HL-60/S4 (cell line): ENCODE data around the gene SSH2.

ENCODE experiments used
- in situ Hi-C: fragments of 300-500 bp; cut with MboI; formaldehyde crosslinking; loops from 2 replicates; pipeline ENCODE4 v1.14.3; 2022; ENCODE audit warnings: low sequenced_read_pairs

SSH2 gene

GRCh38 chr17:29839656-29840055 lies 90.4 kb downstream of the SSH2 start:
- in situ Hi-C loops = no loop called here

GRCh38 chr17:29838961-29839360 lies 91.1 kb downstream of the SSH2 start:
- in situ Hi-C loops = no loop called here

GRCh38 chr17:29837531-29837930 lies 92.5 kb downstream of the SSH2 start:
- in situ Hi-C loops = no loop called here

DNA sequence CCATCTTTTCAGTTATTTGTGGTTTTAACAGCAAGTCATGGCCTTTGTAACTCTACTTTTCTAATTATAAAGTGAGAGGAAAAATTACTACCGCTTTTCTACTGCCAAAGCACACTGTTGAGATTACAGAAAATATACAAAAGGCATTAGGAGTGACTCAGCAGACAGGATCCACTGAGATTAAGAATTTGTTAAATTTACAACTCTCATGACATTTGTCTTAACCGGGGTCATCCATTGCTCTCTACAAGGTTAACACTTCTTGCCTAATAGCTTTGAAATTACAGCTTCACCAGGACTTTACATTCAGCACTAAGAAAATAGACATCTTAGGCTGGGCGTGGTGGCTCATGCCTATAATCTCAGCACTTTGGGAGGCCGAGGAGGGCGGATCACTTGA lies 93.4 kb downstream of the SSH2 start:
- in situ Hi-C loops = no loop called here

GRCh38 chr17:29835435-29836351 lies 94.3 kb downstream of the SSH2 start:
- in situ Hi-C loops = no loop called here

DNA sequence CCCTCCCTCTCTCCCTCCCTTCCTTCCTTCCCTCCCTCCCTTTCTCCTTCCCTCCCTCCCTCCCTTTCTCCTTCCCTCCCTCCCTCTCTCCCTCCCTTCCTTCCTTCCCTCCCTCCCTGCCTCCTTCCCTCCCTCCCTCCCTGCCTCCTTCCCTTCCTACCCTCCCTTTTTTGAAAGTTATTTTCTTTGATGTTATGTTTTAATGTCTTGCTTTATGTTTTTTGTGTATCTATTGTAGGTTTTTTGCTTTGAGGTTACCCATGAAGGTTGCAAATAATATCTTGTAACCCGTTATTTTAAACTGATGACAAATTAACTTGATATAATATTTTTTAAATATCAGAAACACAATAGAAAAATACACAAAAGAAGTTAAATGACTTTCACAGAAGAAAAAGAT lies 96.2 kb downstream of the SSH2 start:
- in situ Hi-C loops = no loop called here

DNA sequence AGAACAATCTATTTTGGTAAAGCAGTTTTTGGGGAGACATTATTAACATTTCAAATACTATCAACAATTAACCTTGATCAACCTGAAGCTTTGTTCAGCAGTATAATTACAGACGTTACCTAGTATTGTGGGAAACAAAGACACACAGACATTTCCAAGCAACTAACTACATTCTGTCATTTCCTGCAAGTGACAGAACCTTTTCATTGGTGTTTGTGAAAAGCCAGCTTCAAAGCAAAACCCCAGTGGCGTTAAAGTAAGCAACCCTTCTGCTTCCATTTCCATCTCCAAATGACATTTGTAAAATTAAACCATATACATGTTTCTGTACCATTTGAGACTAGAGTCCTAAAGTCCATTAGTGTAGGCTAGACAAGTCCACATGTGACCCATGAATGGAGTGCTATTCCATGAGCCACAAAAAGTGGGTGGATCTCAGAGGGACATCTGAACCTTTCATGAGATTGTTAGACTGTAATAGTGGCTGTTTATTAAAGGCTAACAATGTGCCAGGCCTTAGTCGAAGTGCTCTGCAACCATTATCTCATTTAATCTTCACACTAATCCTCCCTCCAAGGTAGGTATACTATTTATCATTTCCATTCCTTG lies 101.2 kb downstream of the SSH2 start:
- in situ Hi-C loops = no loop called here

- in situ Hi-C loops = no loop called here
Measured at GRCh38 chr17:29827179-29827578, 102.8 kb downstream of the SSH2 start.

DNA sequence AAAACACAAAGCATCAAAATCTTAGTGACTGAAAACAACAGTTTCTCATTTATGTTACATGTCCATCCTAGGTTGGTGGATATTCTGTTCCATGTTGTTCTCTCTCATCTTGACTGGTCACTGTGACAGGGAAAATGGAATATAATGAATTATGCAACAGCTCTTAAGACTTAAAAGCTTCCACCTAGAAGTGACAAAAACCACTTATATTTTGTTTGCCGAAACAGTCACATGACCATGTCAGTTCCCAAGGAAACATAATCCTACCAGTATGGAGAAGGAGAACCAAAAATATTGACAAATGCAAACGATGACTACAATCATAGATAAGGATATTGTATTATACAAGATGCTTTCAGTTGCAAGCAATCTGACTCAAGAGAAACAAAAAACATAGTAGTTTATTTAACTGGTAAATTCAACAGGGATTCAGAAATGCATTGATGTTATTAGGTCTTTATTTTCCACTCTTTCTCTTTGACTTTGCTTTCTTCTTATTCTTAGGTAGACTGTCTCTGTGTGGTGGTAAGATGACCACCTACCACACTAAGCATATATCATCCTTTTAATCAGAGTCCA lies 103.8 kb downstream of the SSH2 start:
- in situ Hi-C loops = no loop called here

DNA sequence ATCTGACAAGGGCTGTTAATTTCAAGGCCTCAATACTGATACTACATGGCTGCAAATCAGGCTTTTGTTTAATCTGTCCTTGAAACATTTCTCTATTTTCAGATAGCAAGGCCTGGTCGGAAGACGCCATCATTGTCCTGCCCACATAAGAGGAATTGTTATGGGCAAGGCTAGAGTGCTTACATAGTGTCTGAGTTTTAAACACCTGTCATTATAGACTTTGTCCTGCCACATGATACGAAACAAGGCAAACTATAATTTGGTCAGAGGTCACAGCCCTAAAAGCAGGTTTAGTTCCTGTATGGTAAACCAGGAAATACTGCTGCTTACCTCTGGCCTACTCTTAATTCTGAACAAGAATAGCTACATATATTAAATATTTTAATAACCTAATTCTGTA lies 104.4 kb downstream of the SSH2 start:
- in situ Hi-C loops = no loop called here

DNA sequence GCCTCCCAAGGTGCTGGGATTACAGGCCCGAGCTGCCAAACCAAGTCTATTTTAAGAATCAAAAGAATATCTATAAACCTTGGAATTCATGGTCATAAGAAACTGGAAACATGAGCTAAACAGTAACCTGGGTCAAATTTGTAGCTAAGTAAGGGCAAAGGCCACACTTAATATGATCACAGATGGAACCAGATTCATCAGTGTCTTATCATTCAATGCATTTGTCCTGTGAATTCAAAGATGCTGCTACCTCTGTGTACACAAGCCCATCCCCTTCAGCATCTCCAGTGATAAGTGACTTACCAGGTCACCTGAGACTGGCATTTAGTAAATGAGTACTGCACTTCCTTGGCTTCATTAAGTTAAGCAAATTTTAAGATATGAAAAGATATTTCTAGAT lies 108.1 kb downstream of the SSH2 start:
- in situ Hi-C loops = loop anchor here (25.0 kb wide), 1 partner anchor 265 kb away; no protein-coding TSS in a partner anchor

DNA sequence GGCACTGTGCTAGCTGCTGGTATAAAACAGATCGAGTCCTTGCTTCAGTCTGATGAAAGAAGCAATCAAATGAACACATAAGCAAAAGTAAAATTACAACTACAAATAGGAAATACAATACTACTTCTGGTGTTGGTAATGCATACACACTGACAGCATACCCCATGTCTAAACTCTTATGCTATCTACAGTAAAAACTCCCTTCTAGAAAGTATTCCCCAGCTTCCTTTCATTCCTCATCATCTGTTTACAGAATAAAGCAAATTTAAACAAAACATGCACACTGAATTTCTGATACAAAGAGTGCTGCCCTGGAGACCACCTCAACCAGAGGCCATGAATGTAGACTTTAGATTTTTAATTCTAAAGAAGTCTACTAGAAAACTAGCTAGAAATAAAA lies 109.6 kb downstream of the SSH2 start:
- in situ Hi-C loops = loop anchor here (25.0 kb wide), 1 partner anchor 267 kb away; no protein-coding TSS in a partner anchor

DNA sequence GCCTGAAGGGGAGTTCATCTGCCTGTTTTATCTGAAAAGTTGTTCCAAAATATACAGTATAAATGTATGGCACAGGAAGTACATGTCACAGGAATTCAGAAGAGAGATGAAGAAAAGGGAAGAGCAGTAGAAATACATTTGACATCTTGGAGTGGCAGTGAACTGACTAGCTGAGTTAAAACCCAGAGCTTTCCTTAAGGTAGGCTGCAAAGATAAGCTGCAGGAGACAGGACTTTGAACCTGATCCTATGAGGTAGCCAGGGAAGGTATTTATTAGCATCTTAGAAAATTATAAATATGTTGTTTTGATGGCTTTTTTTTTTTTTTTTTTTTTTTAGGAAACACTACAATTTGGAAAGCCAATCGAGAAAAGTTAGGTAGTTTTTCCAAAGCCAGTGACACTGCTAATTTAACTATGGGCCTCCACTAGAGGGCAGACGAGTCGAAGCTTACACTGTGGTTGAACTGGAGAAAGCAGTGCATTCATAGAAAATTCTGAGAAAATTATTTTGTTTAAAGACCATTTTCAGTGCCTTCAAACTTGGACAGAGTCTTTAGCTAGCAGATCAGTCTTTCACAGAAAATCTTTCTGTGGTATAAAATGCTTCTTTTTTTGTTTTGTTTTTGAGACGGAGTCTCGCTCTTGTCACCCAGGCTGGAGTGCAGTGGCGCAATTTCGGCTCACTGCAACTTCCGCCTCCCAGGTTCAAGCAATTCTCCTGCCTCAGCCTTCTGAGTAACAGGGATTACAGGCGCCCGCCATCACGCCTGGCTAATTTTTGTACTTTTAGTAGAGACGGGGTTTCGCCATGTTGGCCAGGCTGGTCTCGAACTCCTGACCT lies 122.3 kb downstream of the SSH2 start:
- in situ Hi-C loops = loop anchor here (5.0 to 25.0 kb wide), 2 partner anchors 125 to 280 kb away; partner anchors contain the start of gene SSH2

DNA sequence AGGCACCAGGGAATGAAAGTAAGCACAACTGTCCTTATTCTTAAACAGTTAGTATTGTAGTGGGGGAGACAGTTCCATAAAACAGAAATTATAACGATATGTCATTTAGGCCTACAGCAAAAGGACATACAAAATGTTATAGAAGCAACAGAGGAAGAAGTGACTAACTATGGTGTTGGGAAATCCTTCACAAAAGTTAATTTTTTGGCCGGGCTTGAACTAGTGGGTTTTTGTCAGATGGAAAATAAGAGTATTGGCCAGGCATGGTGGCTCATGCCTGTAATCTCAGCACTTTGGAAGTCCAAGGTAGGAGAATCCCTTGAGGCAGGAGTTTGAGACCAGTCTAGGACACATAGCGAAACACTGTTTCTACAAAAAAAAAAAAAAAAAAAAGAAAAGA lies 127.8 kb downstream of the SSH2 start:
- in situ Hi-C loops = loop anchor here (25.0 kb wide), 1 partner anchor 285 kb away; no protein-coding TSS in a partner anchor

- in situ Hi-C loops = loop anchor here (25.0 kb wide), 1 partner anchor 287 kb away; no protein-coding TSS in a partner anchor
Measured at GRCh38 chr17:29800457-29800856, 129.6 kb downstream of the SSH2 start.

DNA sequence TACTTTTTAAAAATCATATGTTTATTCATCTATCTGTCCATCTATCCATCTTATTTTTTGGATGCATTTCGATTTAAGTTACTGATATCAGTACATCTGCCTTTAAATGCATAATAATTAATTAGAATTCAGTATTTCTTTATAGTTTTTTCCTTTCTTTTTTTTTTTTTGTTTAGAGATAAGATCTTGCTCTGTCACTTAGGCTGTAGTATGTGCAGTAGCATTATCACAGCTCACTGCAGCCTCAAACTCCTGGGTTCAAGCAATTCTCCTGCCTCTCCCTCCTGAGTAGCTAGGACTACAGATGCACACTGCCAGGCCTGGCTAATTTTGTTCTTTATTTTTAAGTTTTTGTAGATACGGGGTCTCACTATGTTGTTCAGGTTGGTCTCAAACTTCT lies 133.4 kb downstream of the SSH2 start:
- in situ Hi-C loops = no loop called here

DNA sequence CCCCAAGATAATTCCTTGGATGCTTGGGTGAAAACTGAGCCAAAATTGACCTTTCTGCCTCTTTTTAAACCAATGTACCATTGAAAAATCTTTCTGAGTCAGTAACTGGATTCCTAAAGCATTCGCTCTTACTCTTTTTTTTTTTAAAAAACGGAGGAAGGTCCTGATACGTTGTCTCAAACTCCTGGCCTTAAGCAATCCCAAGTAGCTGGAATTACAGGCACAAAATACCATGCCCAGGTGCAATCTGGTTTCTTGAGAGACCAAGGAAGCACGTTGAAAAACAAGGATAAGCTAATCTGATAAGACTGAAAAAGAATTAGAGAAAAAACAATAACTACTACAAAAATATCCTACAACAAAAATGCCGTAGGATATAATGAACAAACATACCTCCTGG lies 136.5 kb downstream of the SSH2 start:
- in situ Hi-C loops = no loop called here

- in situ Hi-C loops = no loop called here
Measured at GRCh38 chr17:29791336-29792080, 138.5 kb downstream of the SSH2 start.

DNA sequence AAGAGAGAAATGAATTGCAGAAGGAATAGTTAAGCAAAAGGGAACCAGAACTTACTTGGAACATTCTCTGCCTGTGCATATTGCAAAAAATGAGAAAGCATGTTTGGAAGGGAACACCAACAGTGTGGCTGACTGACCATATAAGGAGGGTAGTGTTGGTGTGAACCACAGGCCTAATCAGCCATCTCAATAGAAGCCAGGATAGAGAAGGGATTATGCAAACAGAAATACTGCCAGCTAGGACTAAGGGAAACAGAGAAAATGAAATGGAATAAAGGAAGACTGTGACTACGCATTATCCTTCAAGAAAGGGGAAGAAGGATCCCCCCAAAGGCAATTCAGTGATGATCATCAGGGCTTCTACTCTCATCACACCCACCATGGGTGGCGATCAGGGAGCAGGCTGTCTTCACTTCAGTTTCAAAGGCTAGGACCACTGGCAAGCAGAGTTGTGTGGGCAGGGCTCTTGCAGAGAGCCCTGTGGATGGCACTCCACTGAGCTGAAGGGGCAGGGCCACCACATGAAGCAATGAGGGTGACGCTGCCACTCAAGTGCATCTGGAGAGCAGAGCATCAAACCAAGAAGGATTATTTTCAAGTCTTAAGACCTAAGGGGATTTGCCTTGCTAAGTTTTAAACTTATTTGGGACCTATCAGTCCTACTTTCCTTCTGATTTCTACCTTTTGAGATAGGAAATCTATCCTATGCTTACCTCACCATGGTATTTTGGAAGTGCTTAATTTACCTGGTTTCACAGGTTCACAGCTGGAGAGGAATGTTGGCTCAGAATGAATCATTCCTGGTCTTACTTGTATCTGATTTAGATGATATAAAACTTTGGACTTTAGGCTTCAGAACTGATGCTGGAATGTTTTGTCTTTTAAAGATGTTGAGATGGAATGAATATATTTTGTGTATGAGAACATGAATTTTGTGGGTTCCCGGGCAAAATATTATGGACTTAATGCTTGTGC lies 140.5 kb downstream of the SSH2 start:
- in situ Hi-C loops = no loop called here
